H9 (cell line): Measurements from ENCODE around the gene CASK. TPM values are rescaled to one million over a fixed set of nuclear protein-coding genes. Genes with fewer than 3 reads are reported as not detected.

Experiments used
- DNase-seq: peaks from one replicate; pipeline ENCODE4 v3.0.0-alpha.2; 2017
- H2AFZ ChIP-seq: one replicate; pipeline ENCODE4 v1.6.1; 2013; ENCODE audit warnings: mild to moderate bottlenecking, low read length, control low read depth, moderate library complexity
- H2AK5ac ChIP-seq: 2 replicates; pipeline ENCODE4 v1.6.1; 2013; ENCODE audit warnings: low read length, control low read depth, mixed read lengths; ENCODE audit not compliant: insufficient read length
- H2BK120ac ChIP-seq: one replicate; pipeline ENCODE4 v1.6.1; 2013; ENCODE audit warnings: low read depth, mild to moderate bottlenecking, low read length, control low read depth, inconsistent platforms; ENCODE audit not compliant: poor library complexity, severe bottlenecking
- H2BK12ac ChIP-seq: 2 replicates; pipeline ENCODE4 v1.6.1; 2013; ENCODE audit warnings: low read length, control low read depth, mixed read lengths, low read depth; ENCODE audit not compliant: insufficient read length
- H2BK15ac ChIP-seq: 2 replicates; pipeline ENCODE4 v1.6.1; 2013; ENCODE audit warnings: low read depth, low read length, control low read depth
- H2BK20ac ChIP-seq: one replicate; pipeline ENCODE4 v1.6.1; 2013; ENCODE audit warnings: low read depth, mild to moderate bottlenecking, low read length, control low read depth, inconsistent platforms; ENCODE audit not compliant: poor library complexity, severe bottlenecking
- H2BK5ac ChIP-seq: 2 replicates; pipeline ENCODE4 v1.6.1; 2013; ENCODE audit warnings: low read length, control low read depth, mixed read lengths; ENCODE audit not compliant: insufficient read length
- H3K14ac ChIP-seq: 2 replicates; pipeline ENCODE4 v1.6.1; 2013; ENCODE audit warnings: low read length, control low read depth; ENCODE audit not compliant: insufficient read depth
- H3K18ac ChIP-seq: 2 replicates; pipeline ENCODE4 v1.6.1; 2013; ENCODE audit warnings: low read depth, mild to moderate bottlenecking, mixed read lengths, low read length, control low read depth; ENCODE audit not compliant: insufficient read length
- H3K23ac ChIP-seq: 2 replicates; pipeline ENCODE4 v1.6.1; 2013; ENCODE audit warnings: low read length, control low read depth, mixed read lengths, low read depth; ENCODE audit not compliant: insufficient read length
- H3K23me2 ChIP-seq: 2 replicates; pipeline ENCODE4 v1.6.1; 2013; ENCODE audit warnings: low read depth, mild to moderate bottlenecking, mixed read lengths, low read length, control low read depth; ENCODE audit not compliant: insufficient read length, poor library complexity, severe bottlenecking
- H3K27ac ChIP-seq: 2 replicates; pipeline ENCODE4 v1.5.1; 2013; ENCODE audit warnings: low read length, control low read depth, mixed read lengths, low read depth; ENCODE audit not compliant: insufficient read length
- H3K27me3 ChIP-seq: 2 replicates; pipeline ENCODE4 v1.6.1; 2013; ENCODE audit warnings: low read length, control low read depth, inconsistent platforms; ENCODE audit not compliant: insufficient read depth
- H3K4ac ChIP-seq: 2 replicates; pipeline ENCODE4 v1.6.1; 2013; ENCODE audit warnings: low read depth, mild to moderate bottlenecking, control low read depth, inconsistent platforms, low read length, moderate library complexity
- H3K4me1 ChIP-seq: 2 replicates; pipeline ENCODE4 v1.6.1; 2013; ENCODE audit warnings: low read length, control low read depth, inconsistent platforms; ENCODE audit not compliant: insufficient read depth
- H3K4me2 ChIP-seq: 2 replicates; pipeline ENCODE4 v1.6.1; 2013; ENCODE audit warnings: low read length, control low read depth, mixed read lengths; ENCODE audit not compliant: insufficient read length, insufficient read depth
- H3K56ac ChIP-seq: 2 replicates; pipeline ENCODE4 v1.6.1; 2013; ENCODE audit warnings: low read depth, mild to moderate bottlenecking, mixed read lengths, low read length, control low read depth; ENCODE audit not compliant: insufficient read length
- H3K79me1 ChIP-seq: 2 replicates; pipeline ENCODE4 v1.6.1; 2013; ENCODE audit warnings: low read depth, mild to moderate bottlenecking, moderate library complexity, low read length, control low read depth, inconsistent platforms; ENCODE audit not compliant: insufficient read depth, poor library complexity, severe bottlenecking
- H3K79me2 ChIP-seq: 2 replicates; pipeline ENCODE4 v1.6.1; 2013; ENCODE audit warnings: low read length, control low read depth, inconsistent platforms; ENCODE audit not compliant: insufficient read depth
- H3K9ac ChIP-seq: 2 replicates; pipeline ENCODE4 v1.6.1; 2013; ENCODE audit warnings: low read length, control low read depth, mixed read lengths; ENCODE audit not compliant: insufficient read length; ENCODE audit errors: extremely low read depth
- H3K9me3 ChIP-seq: one replicate; pipeline ENCODE4 v1.6.1; 2013; ENCODE audit warnings: low read depth, low read length, inconsistent platforms; ENCODE audit not compliant: control insufficient read depth
- H3T11ph ChIP-seq: one replicate; pipeline ENCODE4 v1.6.1; 2013; ENCODE audit warnings: mild to moderate bottlenecking, low read length, control low read depth, inconsistent platforms
- H4K20me1 ChIP-seq: one replicate; pipeline ENCODE4 v1.6.1; 2013; ENCODE audit not compliant: control insufficient read depth, insufficient read length, insufficient read depth
- H4K5ac ChIP-seq: 2 replicates; pipeline ENCODE4 v1.6.1; 2013; ENCODE audit warnings: low read depth, mild to moderate bottlenecking, mixed read lengths, low read length, control low read depth; ENCODE audit not compliant: insufficient read length
- H4K8ac ChIP-seq: replicated peaks from 2 replicates; pipeline ENCODE4 v1.6.1; 2013; ENCODE audit warnings: low read length, control low read depth, mixed read lengths, low read depth; ENCODE audit not compliant: insufficient read length
- H4K91ac ChIP-seq: 2 replicates; pipeline ENCODE4 v1.6.1; 2013; ENCODE audit warnings: low read depth, mild to moderate bottlenecking, moderate library complexity, mixed read lengths, low read length, control low read depth; ENCODE audit not compliant: insufficient read length
- H3K27ac Mint-ChIP-seq, 3 experiments: 2 replicates in 2 of 3; 3 replicates in 1 of 3; pipeline ENCODE4 v1.8.0; 2020 to 2021; ENCODE audit warnings: mixed read lengths in 3 of 3, mild to moderate bottlenecking in 1 of 3, moderate library complexity in 1 of 3
- H3K27me3 Mint-ChIP-seq: 2 replicates; pipeline ENCODE4 v1.8.0; 2021; ENCODE audit warnings: low read depth, mild to moderate bottlenecking, moderate library complexity, mixed read lengths
- H3K36me3 Mint-ChIP-seq, 3 experiments: 2 replicates in 2 of 3; 3 replicates in 1 of 3; pipeline ENCODE4 v1.8.0; 2020 to 2021; ENCODE audit warnings: low read depth in 3 of 3, mixed read lengths in 3 of 3; ENCODE audit not compliant: insufficient read depth in 1 of 3
- H3K4me1 Mint-ChIP-seq, 2 experiments: 2 replicates each; pipeline ENCODE4 v1.8.0; 2020; ENCODE audit warnings: mixed read lengths in 2 of 2
- H3K4me3 Mint-ChIP-seq, 2 experiments: 2 replicates in 1 of 2; 3 replicates in 1 of 2; pipeline ENCODE4 v1.8.0; 2020 to 2021; ENCODE audit warnings: mild to moderate bottlenecking in 2 of 2, mixed read lengths in 2 of 2, moderate library complexity in 1 of 2
- H3K9me3 Mint-ChIP-seq, 2 experiments: 2 replicates in 1 of 2; 3 replicates in 1 of 2; pipeline ENCODE4 v1.8.0; 2020; ENCODE audit warnings: mild to moderate bottlenecking in 2 of 2, mixed read lengths in 2 of 2, moderate library complexity in 1 of 2
- WGBS: extraction: QIAGEN DNeasy Blood & Tissue Kit; methylation state at CpG from one replicate; pipeline ENCODE4 v1.1.7; 2013; ENCODE audit warnings: missing lambda C conversion rate, low lambda C conversion rate, mixed read lengths; ENCODE audit not compliant: insufficient read length; ENCODE audit errors: extremely low coverage; 5-methylcytosine and 5-hydroxymethylcytosine counted together
- total RNA-seq: library from RNA; stranded (reverse); gene quantifications from 2 replicates; pipeline ENCODE4 v1.2.1, GENCODE V29; 2021
- TF ChIP-seq, protein P1 (sequence below): fragments of 200-600 bp; sonication (generic); conservative IDR thresholded peaks from 3 replicates; pipeline ENCODE4 v1.8.0; 2021; ENCODE audit warnings: antibody characterized with exemption, mild to moderate bottlenecking

CASK gene
- total RNA-seq, 1 experiment from 2014 or later: 44.1 TPM

DNA sequence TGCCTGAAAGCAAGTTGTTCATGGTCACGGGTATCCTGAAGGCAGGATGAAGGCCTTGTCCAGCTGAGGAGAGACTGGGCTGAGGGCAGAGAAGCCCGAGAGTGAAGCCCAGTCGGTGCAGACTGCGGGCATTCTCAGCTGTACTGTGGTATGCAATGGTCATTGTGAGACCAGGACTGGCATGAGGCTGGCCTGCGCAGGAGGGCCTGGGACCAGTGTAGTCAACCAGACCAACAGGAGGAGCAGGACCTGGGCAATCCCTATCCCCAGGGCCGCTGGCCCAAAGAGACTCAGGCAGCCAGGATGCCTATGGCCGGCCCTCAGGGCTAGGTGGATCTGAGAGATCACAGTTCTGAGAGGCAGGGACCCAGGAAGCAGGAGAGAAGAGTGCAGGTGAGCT lies 394.6 kb downstream of the CASK start:
- no peak overlapping the region for H3K27ac ChIP-seq
- H3K14ac ChIP-seq: no peak overlapping the region
- H3K4me1 ChIP-seq: no peaks in the 10 kb centered on the region
- H3K9me3 Mint-ChIP-seq: peaks cover 48 to 54% of the 10 kb centered on the region in 2 experiments
- no peak overlapping the region for H3K4me3 Mint-ChIP-seq
- no peak overlapping the region for H3K9ac ChIP-seq
- DNase-seq: no peak
- no peak overlapping the region for H2AK5ac ChIP-seq
- H2BK12ac ChIP-seq: no peak overlapping the region
- no peak overlapping the region for H2BK120ac ChIP-seq
- H3K4me1 Mint-ChIP-seq: peaks cover 10 to 11% of the 10 kb centered on the region in 2 experiments
- H3K79me1 ChIP-seq: no peaks in the 10 kb centered on the region
- no peaks in the 10 kb centered on the region for H3K27me3 Mint-ChIP-seq
- no peak overlapping the region for H2BK5ac ChIP-seq
- H3K9me3 ChIP-seq: no peaks in the 10 kb centered on the region
- H3K36me3 Mint-ChIP-seq: peaks cover 16 to 32% (median 20%) of the 10 kb centered on the region in 3 experiments
- H3K27me3 ChIP-seq: no peaks in the 10 kb centered on the region
- no peak overlapping the region for H2BK20ac ChIP-seq
- H3K23ac ChIP-seq: no peak overlapping the region
- no peak overlapping the region for H4K5ac ChIP-seq
- no peak overlapping the region for H3K18ac ChIP-seq
- H3K23me2 ChIP-seq: no peaks in the 10 kb centered on the region
- TF ChIP-seq, protein P1, sequence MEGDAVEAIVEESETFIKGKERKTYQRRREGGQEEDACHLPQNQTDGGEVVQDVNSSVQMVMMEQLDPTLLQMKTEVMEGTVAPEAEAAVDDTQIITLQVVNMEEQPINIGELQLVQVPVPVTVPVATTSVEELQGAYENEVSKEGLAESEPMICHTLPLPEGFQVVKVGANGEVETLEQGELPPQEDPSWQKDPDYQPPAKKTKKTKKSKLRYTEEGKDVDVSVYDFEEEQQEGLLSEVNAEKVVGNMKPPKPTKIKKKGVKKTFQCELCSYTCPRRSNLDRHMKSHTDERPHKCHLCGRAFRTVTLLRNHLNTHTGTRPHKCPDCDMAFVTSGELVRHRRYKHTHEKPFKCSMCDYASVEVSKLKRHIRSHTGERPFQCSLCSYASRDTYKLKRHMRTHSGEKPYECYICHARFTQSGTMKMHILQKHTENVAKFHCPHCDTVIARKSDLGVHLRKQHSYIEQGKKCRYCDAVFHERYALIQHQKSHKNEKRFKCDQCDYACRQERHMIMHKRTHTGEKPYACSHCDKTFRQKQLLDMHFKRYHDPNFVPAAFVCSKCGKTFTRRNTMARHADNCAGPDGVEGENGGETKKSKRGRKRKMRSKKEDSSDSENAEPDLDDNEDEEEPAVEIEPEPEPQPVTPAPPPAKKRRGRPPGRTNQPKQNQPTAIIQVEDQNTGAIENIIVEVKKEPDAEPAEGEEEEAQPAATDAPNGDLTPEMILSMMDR: no peak
- WGBS: no CpG with 5 or more reads among the region's 7 CpGs
- H4K20me1 ChIP-seq: no peaks in the 10 kb centered on the region
- H4K8ac ChIP-seq: no peak overlapping the region
- H3T11ph ChIP-seq: no peak overlapping the region
- no peak overlapping the region for H3K56ac ChIP-seq
- no peak overlapping the region for H2AFZ ChIP-seq
- H3K4ac ChIP-seq: no peak overlapping the region
- 0 out of 7 replicates have a peak overlapping the region, but pooled peaks of 1 of the 3 experiments have one; percentile 11 for H3K27ac Mint-ChIP-seq
- no peak overlapping the region for H4K91ac ChIP-seq
- no peaks in the 10 kb centered on the region for H3K79me2 ChIP-seq
- no peak overlapping the region for H2BK15ac ChIP-seq
- no peak overlapping the region for H3K4me2 ChIP-seq
